ENCODE results near the gene CCT6B. TPM values are rescaled to one million over a fixed set of nuclear protein-coding genes. Genes with fewer than 3 reads are reported as not detected.

Gene CCT6B
- total RNA-seq, 2 experiments from 2014 or later: 1.4 to 1.8 TPM

DNA sequence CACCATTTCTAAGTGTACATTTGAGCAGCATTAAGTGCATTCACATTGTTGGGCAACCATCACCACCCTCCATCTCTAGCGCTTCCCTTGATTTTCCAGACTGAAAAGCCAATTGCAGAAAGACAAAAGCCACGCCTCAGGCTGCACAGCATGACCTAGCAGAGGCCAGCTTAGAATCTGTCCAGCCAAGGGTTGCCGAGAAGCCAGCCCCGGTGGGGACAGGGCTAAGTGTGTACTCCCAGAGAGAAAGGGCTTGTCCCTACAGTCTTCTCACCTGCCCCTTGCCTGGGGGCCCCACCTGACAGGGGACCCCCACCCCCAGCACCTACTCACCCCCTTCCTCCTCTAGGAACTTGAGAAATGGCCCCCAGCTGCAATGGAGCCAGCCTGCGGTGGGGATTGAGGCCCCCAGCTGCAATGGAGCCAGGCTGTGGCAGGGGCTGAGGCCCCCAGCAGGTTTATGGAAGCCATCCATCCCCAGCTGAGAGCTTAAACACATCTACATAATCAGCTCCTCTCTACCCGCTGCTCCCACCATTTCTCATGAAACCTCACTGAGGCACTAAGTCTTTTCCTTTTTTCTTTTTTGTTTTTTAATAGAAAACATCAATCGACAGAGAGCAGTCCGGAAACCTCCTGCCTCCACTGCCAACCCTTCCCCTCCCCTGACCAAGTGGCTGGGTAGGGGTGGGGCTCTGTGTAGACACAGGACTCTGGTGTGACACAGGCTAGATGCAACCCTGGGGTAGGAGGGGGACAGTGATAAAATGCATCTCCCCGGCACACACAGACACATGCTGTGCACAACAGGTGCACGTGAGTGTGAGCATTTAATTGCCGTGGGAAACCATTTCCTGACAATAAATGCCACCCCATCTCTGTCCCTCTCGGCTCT is 77.9 kb downstream of the CCT6B start:
- ATAC-seq (no peak), DNase-seq (no peak)
- TF ChIP-seq, protein P1, sequence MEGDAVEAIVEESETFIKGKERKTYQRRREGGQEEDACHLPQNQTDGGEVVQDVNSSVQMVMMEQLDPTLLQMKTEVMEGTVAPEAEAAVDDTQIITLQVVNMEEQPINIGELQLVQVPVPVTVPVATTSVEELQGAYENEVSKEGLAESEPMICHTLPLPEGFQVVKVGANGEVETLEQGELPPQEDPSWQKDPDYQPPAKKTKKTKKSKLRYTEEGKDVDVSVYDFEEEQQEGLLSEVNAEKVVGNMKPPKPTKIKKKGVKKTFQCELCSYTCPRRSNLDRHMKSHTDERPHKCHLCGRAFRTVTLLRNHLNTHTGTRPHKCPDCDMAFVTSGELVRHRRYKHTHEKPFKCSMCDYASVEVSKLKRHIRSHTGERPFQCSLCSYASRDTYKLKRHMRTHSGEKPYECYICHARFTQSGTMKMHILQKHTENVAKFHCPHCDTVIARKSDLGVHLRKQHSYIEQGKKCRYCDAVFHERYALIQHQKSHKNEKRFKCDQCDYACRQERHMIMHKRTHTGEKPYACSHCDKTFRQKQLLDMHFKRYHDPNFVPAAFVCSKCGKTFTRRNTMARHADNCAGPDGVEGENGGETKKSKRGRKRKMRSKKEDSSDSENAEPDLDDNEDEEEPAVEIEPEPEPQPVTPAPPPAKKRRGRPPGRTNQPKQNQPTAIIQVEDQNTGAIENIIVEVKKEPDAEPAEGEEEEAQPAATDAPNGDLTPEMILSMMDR (IDR thresholded peaks at IDR 0.05): no peak
- ChIA-PET POLR2A (no interaction called here), CTCF (interaction anchor here (1.3 kb wide), 1 partner anchor 341 kb away, joined by 5 read pairs; no protein-coding TSS in a partner anchor)
- Mint-ChIP-seq H3K36me3 (ENCODE audit: low read depth) (no peaks in the 10 kb centered on the region), H3K9me3 (peaks cover 3% of the 10 kb centered on the region), H3K4me3 (no peak overlapping the region), H3K4me1 (ENCODE audit: low read depth) (no peaks in the 10 kb centered on the region), H3K27ac (no peak overlapping the region), H3K27me3 (peaks cover 15% of the 10 kb centered on the region)
- intact Hi-C loops (cut with micrococcal nuclease): no loop called here

- intact Hi-C loops (cut with micrococcal nuclease): no loop called here
- ChIA-PET CTCF (no interaction called here), POLR2A (no interaction called here)
- no peak for DNase-seq
- H3K4me3 Mint-ChIP-seq: no peak overlapping the region
- peaks cover 6% of the 10 kb centered on the region for H3K27me3 Mint-ChIP-seq
- H3K9me3 Mint-ChIP-seq: peaks cover 3% of the 10 kb centered on the region
- no peaks in the 10 kb centered on the region for H3K36me3 Mint-ChIP-seq (ENCODE audit: low read depth)
- no peaks in the 10 kb centered on the region for H3K4me1 Mint-ChIP-seq (ENCODE audit: low read depth)
- no peak for ATAC-seq
- TF ChIP-seq, protein P1 (IDR thresholded peaks at IDR 0.05): no peak
- H3K27ac Mint-ChIP-seq: no peak overlapping the region
These were observed 82.1 kb downstream of the CCT6B start for GRCh38 chr17:34879146-34879545.

Other genes with a start within 250 kb of the CCT6B start
- gene ZNF830, start 80 bp upstream of the CCT6B start, total RNA-seq: 10 to 100 TPM; 18.8 to 22.5 TPM
- gene LIG3, start 19.1 kb upstream of the CCT6B start, total RNA-seq: 10 to 100 TPM; 44.1 to 50.4 TPM
- 10 to 100 TPM; 11.3 to 12.0 TPM for gene RFFL, start 102.2 kb upstream of the CCT6B start, total RNA-seq
- 10 to 100 TPM; 32.4 to 36.2 TPM for gene RAD51D, start 158.4 kb upstream of the CCT6B start, total RNA-seq
- not detected for gene FNDC8, start 160.2 kb upstream of the CCT6B start, total RNA-seq
- gene NLE1, start 180.8 kb upstream of the CCT6B start, total RNA-seq: 10 to 100 TPM; 49.1 to 49.8 TPM
- under 1 TPM in 1 of 2 experiments, not detected in 1; 0.11 TPM for gene UNC45B, start 186.4 kb upstream of the CCT6B start, total RNA-seq
- not detected for gene SLC35G3, start 232.9 kb upstream of the CCT6B start, total RNA-seq